Measurements from ENCODE around the gene ATP8B4. TPM values are rescaled to one million over a fixed set of nuclear protein-coding genes. Genes with fewer than 3 reads are reported as not detected.

The ATP8B4 gene
- total RNA-seq, 1 donor from 2014 or later: not detected

DNA sequence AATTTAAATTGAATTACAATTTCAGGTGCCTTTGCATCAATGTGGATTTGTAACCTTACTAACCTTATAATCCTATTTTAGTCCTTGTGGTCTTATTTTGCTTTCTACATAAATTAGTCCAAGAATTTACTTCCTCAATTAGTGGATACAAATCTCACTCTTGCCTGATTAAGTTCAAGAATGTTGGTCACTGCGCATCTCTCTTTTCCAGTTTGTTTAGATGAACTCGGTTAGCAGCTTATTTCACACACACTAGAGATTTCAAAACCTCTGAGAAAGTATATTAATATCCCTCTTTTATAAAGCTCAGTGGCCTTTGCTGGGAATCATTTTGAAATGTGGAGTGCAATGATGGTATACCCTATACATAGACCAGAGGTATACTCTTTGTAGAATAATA, 254.8 kb downstream of the ATP8B4 start:
- no peaks in the 10 kb centered on the region for H3K4me1 Mint-ChIP-seq
- no peak overlapping the region for H3K27ac Mint-ChIP-seq (ENCODE audit: unreplicated experiment)
- DNase-seq (ENCODE audit: low read depth, low spot score): no peak
- TF ChIP-seq, protein P1, sequence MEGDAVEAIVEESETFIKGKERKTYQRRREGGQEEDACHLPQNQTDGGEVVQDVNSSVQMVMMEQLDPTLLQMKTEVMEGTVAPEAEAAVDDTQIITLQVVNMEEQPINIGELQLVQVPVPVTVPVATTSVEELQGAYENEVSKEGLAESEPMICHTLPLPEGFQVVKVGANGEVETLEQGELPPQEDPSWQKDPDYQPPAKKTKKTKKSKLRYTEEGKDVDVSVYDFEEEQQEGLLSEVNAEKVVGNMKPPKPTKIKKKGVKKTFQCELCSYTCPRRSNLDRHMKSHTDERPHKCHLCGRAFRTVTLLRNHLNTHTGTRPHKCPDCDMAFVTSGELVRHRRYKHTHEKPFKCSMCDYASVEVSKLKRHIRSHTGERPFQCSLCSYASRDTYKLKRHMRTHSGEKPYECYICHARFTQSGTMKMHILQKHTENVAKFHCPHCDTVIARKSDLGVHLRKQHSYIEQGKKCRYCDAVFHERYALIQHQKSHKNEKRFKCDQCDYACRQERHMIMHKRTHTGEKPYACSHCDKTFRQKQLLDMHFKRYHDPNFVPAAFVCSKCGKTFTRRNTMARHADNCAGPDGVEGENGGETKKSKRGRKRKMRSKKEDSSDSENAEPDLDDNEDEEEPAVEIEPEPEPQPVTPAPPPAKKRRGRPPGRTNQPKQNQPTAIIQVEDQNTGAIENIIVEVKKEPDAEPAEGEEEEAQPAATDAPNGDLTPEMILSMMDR (conservative IDR thresholded peaks at IDR 0.05): no peak
- no peaks in the 10 kb centered on the region for H3K36me3 Mint-ChIP-seq (ENCODE audit: low read depth)
- H3K27me3 Mint-ChIP-seq (ENCODE audit: low read depth): no peaks in the 10 kb centered on the region
- no peaks in the 10 kb centered on the region for H3K9me3 Mint-ChIP-seq
- no peak overlapping the region for H3K4me3 Mint-ChIP-seq

DNA sequence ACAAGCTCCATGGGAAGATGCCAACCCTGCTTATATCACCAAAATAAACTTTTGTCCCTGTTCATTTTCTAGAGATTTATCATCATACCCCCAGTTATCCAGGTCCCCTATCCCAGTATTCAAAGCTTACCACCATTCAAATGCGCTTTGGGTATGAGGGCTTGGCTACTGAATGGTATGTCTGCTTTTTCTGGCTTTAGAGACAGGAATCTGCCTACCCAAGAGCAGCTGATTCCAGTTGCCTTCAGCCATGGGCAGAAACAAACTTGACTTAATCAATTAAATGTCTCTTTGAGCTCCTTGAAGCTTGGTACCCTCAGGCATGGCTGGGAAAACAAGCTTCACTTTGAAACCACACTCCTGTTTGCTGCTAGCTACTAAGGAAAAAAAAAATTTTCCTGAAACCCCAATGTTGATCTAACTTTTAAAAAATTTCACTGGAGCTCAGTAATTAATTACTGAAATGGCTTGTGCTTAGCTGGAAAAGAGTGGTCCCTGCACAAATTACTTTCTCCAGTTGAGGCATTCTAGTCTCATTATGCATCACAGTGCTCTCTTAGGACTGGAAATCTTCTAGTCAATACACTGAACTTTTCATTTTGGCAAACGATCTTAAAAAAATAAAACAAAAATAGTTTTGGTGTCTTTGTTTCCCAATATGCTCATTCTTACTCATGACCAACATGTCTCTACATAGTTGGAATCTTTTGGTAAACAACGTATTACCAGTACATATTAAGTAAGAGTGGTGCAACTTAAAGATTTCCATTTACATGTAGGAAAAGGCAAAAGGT, 255.4 kb downstream of the ATP8B4 start:
- TF ChIP-seq, protein P1 (conservative IDR thresholded peaks at IDR 0.05): no peak
- DNase-seq (ENCODE audit: low read depth, low spot score): no peak
- H3K9me3 Mint-ChIP-seq: no peaks in the 10 kb centered on the region
- H3K27me3 Mint-ChIP-seq (ENCODE audit: low read depth): no peaks in the 10 kb centered on the region
- H3K4me3 Mint-ChIP-seq: no peak overlapping the region
- H3K36me3 Mint-ChIP-seq (ENCODE audit: low read depth): no peaks in the 10 kb centered on the region
- no peak overlapping the region for H3K27ac Mint-ChIP-seq (ENCODE audit: unreplicated experiment)
- H3K4me1 Mint-ChIP-seq: no peaks in the 10 kb centered on the region

- H3K9me3 Mint-ChIP-seq: no peaks in the 10 kb centered on the region
Measured at GRCh38 chr15:49860101-49860500, 258.9 kb downstream of the ATP8B4 start.

DNA sequence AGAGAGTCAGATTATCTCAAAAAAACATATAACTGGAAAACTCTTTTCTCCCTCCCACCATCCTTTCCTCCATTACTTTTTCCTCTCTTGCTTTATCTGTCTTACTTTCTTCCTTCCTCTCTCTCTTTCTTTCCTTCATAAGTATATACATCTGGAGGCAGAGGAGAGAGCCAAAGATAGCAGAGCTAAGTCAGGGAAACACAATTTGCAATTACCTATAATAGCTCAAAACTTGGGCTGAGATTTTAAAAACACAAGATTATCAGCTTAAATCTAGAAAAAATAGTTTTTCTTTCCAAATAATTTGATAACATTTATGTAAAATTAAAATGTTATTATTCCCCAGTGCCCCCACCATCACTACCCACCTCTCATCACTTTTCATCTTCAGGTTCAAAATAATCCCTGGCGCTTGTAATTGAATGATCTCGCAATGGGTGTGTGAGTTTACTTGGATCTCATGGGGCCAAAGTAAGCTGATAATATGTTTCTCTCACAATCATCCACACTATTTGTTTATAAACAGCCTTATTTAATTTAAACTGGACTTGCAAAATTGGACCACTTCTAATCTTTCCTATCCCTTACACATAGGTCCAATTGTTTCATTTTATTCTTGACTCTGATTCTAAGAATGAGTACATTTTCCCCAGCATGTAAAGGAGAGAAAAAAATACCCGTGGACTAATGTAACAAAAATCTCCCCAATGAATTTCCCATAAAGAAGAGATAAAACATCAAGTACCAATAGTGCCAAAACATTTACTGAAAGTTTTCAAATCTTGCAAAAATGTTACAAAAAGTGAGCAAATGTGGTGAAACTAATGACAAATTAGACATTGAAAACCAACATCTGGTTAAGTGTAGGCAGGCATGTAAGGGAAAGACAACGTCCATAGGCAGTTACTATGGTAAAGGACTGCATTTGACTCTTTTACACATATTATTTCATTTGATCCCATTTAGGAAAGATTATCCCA, 261.2 kb downstream of the ATP8B4 start:
- Mint-ChIP-seq H3K4me3 (no peak overlapping the region), H3K36me3 (ENCODE audit: low read depth) (no peaks in the 10 kb centered on the region), H3K4me1 (no peaks in the 10 kb centered on the region), H3K9me3 (no peaks in the 10 kb centered on the region), H3K27me3 (ENCODE audit: low read depth) (no peaks in the 10 kb centered on the region), H3K27ac (ENCODE audit: unreplicated experiment) (no peak overlapping the region)
- TF ChIP-seq, protein P1 (conservative IDR thresholded peaks at IDR 0.05): no peak
- DNase-seq (ENCODE audit: low read depth, low spot score): no peak

More at GRCh38 chr15:49860101-49860500, 258.9 kb downstream of the ATP8B4 start:
- Mint-ChIP-seq H3K27ac (ENCODE audit: unreplicated experiment) (no peak overlapping the region), H3K4me1 (no peaks in the 10 kb centered on the region), H3K36me3 (ENCODE audit: low read depth) (no peaks in the 10 kb centered on the region), H3K27me3 (ENCODE audit: low read depth) (no peaks in the 10 kb centered on the region), H3K4me3 (no peak overlapping the region)
- DNase-seq (ENCODE audit: low read depth, low spot score): no peak
- TF ChIP-seq, protein P1 (conservative IDR thresholded peaks at IDR 0.05): no peak

GRCh38 chr15:49855917-49856637, 263.0 kb downstream of the ATP8B4 start:
- TF ChIP-seq, protein P1 (conservative IDR thresholded peaks at IDR 0.05): no peak
- Mint-ChIP-seq H3K4me3 (no peak overlapping the region), H3K36me3 (ENCODE audit: low read depth) (no peaks in the 10 kb centered on the region), H3K27me3 (ENCODE audit: low read depth) (no peaks in the 10 kb centered on the region), H3K9me3 (peaks cover 4% of the 10 kb centered on the region), H3K4me1 (no peaks in the 10 kb centered on the region), H3K27ac (ENCODE audit: unreplicated experiment) (no peak overlapping the region)
- no peak for DNase-seq (ENCODE audit: low read depth, low spot score)

Measured in neural crest cell (in vitro differentiated cells).